ENCODE data around the gene TAF9. TPM values are rescaled to one million over a fixed set of nuclear protein-coding genes. Genes with fewer than 3 reads are reported as not detected.
A peak's percentile ranks its signal among the peaks of the same experiment; 100 is the strongest.
"Not testable (repeated sequence)": the region's sequence is repeated elsewhere in the genome, so short reads cannot be mapped to it uniquely, and the experiment has no call there.

TAF9 gene
- total RNA-seq, 2 experiments from 2014 or later = 52.0 to 52.8 TPM

GRCh38 chr5:69334793-69335268, 34.5 kb downstream of the TAF9 start:
- DNase-seq (peak; percentile 87), ATAC-seq (peak; percentile 70)
- peaks cover 21% of the 10 kb centered on the region for H3K4me1 Mint-ChIP-seq (ENCODE audit: low read depth)
- CTCF ChIA-PET = interaction anchor here (0.6 to 4.2 kb wide), 16 partner anchors 8 to 292 kb away, joined by 3 to 36 read pairs (median 4); partner anchors contain the start of genes CDK7 and SLC30A5
- H3K36me3 Mint-ChIP-seq (ENCODE audit: low read depth) = peaks cover 9% of the 10 kb centered on the region
- H3K9me3 Mint-ChIP-seq (ENCODE audit: insufficient read depth) = peaks cover 3% of the 10 kb centered on the region
- H3K4me3 Mint-ChIP-seq = no peak overlapping the region
- H3K27ac Mint-ChIP-seq = no peak overlapping the region
- POLR2A ChIA-PET = interaction anchor here (0.9 kb wide), 1 partner anchor 145 kb away, joined by 3 read pairs; the partner anchor contains the start of gene CENPH
- H3K27me3 Mint-ChIP-seq (ENCODE audit: low read depth) = no peaks in the 10 kb centered on the region

GRCh38 chr5:69333668-69334315, 35.5 kb downstream of the TAF9 start:
- ChIA-PET POLR2A (interaction anchor here (0.9 kb wide), 1 partner anchor 144 kb away, joined by 3 read pairs; the partner anchor contains the start of gene CENPH), CTCF (interaction anchor here (1.0 to 4.2 kb wide), 10 partner anchors 7 to 290 kb away, joined by 3 to 36 read pairs (median 6); partner anchors contain the start of genes CDK7 and SLC30A5)
- peaks cover 21% of the 10 kb centered on the region for H3K4me1 Mint-ChIP-seq (ENCODE audit: low read depth)
- H3K4me3 Mint-ChIP-seq; ATAC-seq; DNase-seq; H3K36me3 Mint-ChIP-seq (ENCODE audit: low read depth); H3K27me3 Mint-ChIP-seq (ENCODE audit: low read depth); H3K27ac Mint-ChIP-seq; H3K9me3 Mint-ChIP-seq (ENCODE audit: insufficient read depth): not testable (repeated sequence)

- no peaks in the 10 kb centered on the region for H3K27me3 Mint-ChIP-seq (ENCODE audit: low read depth)
- ChIA-PET POLR2A (interaction anchor here (0.6 to 1.1 kb wide), 5 partner anchors 14 to 142 kb away, joined by 3 read pairs; partner anchors contain the start of gene CDK7), CTCF (interaction anchor here (1.1 to 1.2 kb wide), 2 partner anchors 238 to 289 kb away, joined by 5 to 8 read pairs; partner anchors contain the start of gene SLC30A5)
- peak overlapping the region; percentile 84 for H3K4me3 Mint-ChIP-seq
- H3K27ac Mint-ChIP-seq = peak overlapping the region; percentile 96
- H3K4me1 Mint-ChIP-seq (ENCODE audit: low read depth) = peaks cover 21% of the 10 kb centered on the region
- peaks cover 3% of the 10 kb centered on the region for H3K9me3 Mint-ChIP-seq (ENCODE audit: insufficient read depth)
- ATAC-seq (no peak), DNase-seq (no peak)
- H3K36me3 Mint-ChIP-seq (ENCODE audit: low read depth) = peaks cover 10% of the 10 kb centered on the region
Observed at GRCh38 chr5:69331528-69332445, 37.5 kb downstream of the TAF9 start.

GRCh38 chr5:69329905-69330489, 39.3 kb downstream of the TAF9 start:
- H3K4me3 Mint-ChIP-seq = no peak overlapping the region
- H3K27me3 Mint-ChIP-seq (ENCODE audit: low read depth) = no peaks in the 10 kb centered on the region
- H3K27ac Mint-ChIP-seq = no peak overlapping the region
- peaks cover 10% of the 10 kb centered on the region for H3K36me3 Mint-ChIP-seq (ENCODE audit: low read depth)
- H3K4me1 Mint-ChIP-seq (ENCODE audit: low read depth) = peaks cover 21% of the 10 kb centered on the region
- ChIA-PET CTCF (no interaction called here), POLR2A (no interaction called here)
- ATAC-seq (no peak), DNase-seq (no peak)
- peaks cover 3% of the 10 kb centered on the region for H3K9me3 Mint-ChIP-seq (ENCODE audit: insufficient read depth)

GRCh38 chr5:69326365-69326764, 43.0 kb downstream of the TAF9 start:
- POLR2A ChIA-PET = no interaction called here
- H3K27ac Mint-ChIP-seq = no peak overlapping the region
- H3K4me3 Mint-ChIP-seq = no peak overlapping the region
- H3K36me3 Mint-ChIP-seq (ENCODE audit: low read depth) = peaks cover 6% of the 10 kb centered on the region
- ATAC-seq (no peak), DNase-seq (no peak)
- H3K9me3 Mint-ChIP-seq (ENCODE audit: insufficient read depth) = no peaks in the 10 kb centered on the region
- H3K4me1 Mint-ChIP-seq (ENCODE audit: low read depth) = no peaks in the 10 kb centered on the region
- no peaks in the 10 kb centered on the region for H3K27me3 Mint-ChIP-seq (ENCODE audit: low read depth)
- CTCF ChIA-PET = interaction anchor here (1.0 to 1.9 kb wide), 3 partner anchors 8 to 283 kb away, joined by 3 to 4 read pairs (median 4); no protein-coding TSS in a partner anchor

GRCh38 chr5:69317391-69317790, 51.9 kb downstream of the TAF9 start:
- no peaks in the 10 kb centered on the region for H3K27me3 Mint-ChIP-seq (ENCODE audit: low read depth)
- CTCF ChIA-PET = no interaction called here
- no peaks in the 10 kb centered on the region for H3K9me3 Mint-ChIP-seq (ENCODE audit: insufficient read depth)
- DNase-seq = no peak
- no peak for ATAC-seq
- H3K27ac Mint-ChIP-seq = no peak overlapping the region
- no peaks in the 10 kb centered on the region for H3K4me1 Mint-ChIP-seq (ENCODE audit: low read depth)
- H3K36me3 Mint-ChIP-seq (ENCODE audit: low read depth) = peaks cover 23% of the 10 kb centered on the region
- POLR2A ChIA-PET = no interaction called here
- no peak overlapping the region for H3K4me3 Mint-ChIP-seq

- H3K4me1 Mint-ChIP-seq (ENCODE audit: low read depth) = no peaks in the 10 kb centered on the region
- DNase-seq (no peak), ATAC-seq (no peak)
- no peaks in the 10 kb centered on the region for H3K27me3 Mint-ChIP-seq (ENCODE audit: low read depth)
- POLR2A ChIA-PET = no interaction called here
- no peak overlapping the region for H3K4me3 Mint-ChIP-seq
- no peak overlapping the region for H3K27ac Mint-ChIP-seq
- H3K9me3 Mint-ChIP-seq (ENCODE audit: insufficient read depth) = no peaks in the 10 kb centered on the region
- H3K36me3 Mint-ChIP-seq (ENCODE audit: low read depth) = peaks cover 27% of the 10 kb centered on the region
- CTCF ChIA-PET = no interaction called here
Observed at GRCh38 chr5:69315972-69316371, 53.3 kb downstream of the TAF9 start.

Other genes starting within 250 kb of the TAF9 start
- 100 to 1,000 TPM; 205 to 218 TPM for gene CCNB1, start 202.4 kb downstream of the TAF9 start, total RNA-seq
- gene CENPH, start 179.9 kb downstream of the TAF9 start, total RNA-seq = 10 to 100 TPM; 48.5 to 50.1 TPM
- 10 to 100 TPM; 23.9 to 28.3 TPM for gene CDK7, start 134.6 kb downstream of the TAF9 start, total RNA-seq
- gene CCDC125, start 36.7 kb downstream of the TAF9 start, total RNA-seq = 1 to 10 TPM; 8.4 to 9.5 TPM
- gene AK6, start within 50 bp of the TAF9 start, total RNA-seq = 10 to 100 TPM; 36.8 to 39.7 TPM
- gene RAD17, start 298 bp upstream of the TAF9 start, total RNA-seq = 10 to 100 TPM; 22.6 TPM
- gene MARVELD2, start 45.6 kb upstream of the TAF9 start, total RNA-seq = under 1 TPM; 0.18 to 0.26 TPM
- 1 to 10 TPM; 1.3 to 2.2 TPM for gene OCLN, start 123.3 kb upstream of the TAF9 start, total RNA-seq
- 10 to 100 TPM; 29.7 to 30.8 TPM for gene GTF2H2C, start 190.7 kb upstream of the TAF9 start, total RNA-seq